Hematopoietic multipotent progenitor cell (in vitro differentiated cells): ENCODE data around the gene SYT11. TPM values are rescaled to one million over a fixed set of nuclear protein-coding genes. Genes with fewer than 3 reads are reported as not detected.

ENCODE experiments used
- DNase-seq, 3 donors: peaks; one replicate each; pipeline ENCODE4 v3.0.0-alpha.2; 2011 to 2015; ENCODE audit warnings: low read depth in 2 of 3, low spot score in 2 of 3
- total RNA-seq: library from RNA; depleted of rRNA; stranded (reverse); fragments of >200 nt; gene quantifications from one replicate; pipeline ENCODE4 v1.2.3, GENCODE V29; 2012

SYT11 gene
- total RNA-seq, 1 donor = 27.2 TPM

GRCh38 chr1:155859881-155860871 lies 809 bp downstream of the SYT11 start:
- DNase-seq = peak; percentile 22 to 92 (median 84)

GRCh38 chr1:155860970-155861510 lies 1.7 kb downstream of the SYT11 start:
- DNase-seq = no peak

- no peak for DNase-seq
Measured at GRCh38 chr1:155861896-155862295, 2.5 kb downstream of the SYT11 start.

- no peak for DNase-seq
Measured at GRCh38 chr1:155864393-155864792, 5.0 kb downstream of the SYT11 start.

GRCh38 chr1:155867766-155868165 lies 8.4 kb downstream of the SYT11 start:
- DNase-seq = no peak

- DNase-seq = no peak
Measured at GRCh38 chr1:155871390-155871789, 12.0 kb downstream of the SYT11 start.

GRCh38 chr1:155872527-155872926 lies 13.2 kb downstream of the SYT11 start:
- no peak for DNase-seq

GRCh38 chr1:155873860-155874259 lies 14.5 kb downstream of the SYT11 start:
- DNase-seq = no peak

GRCh38 chr1:155877945-155878344 lies 18.6 kb downstream of the SYT11 start:
- no peak for DNase-seq

GRCh38 chr1:155880251-155880650 lies 20.9 kb downstream of the SYT11 start:
- DNase-seq = no peak

- DNase-seq = no peak
Measured at GRCh38 chr1:155880950-155881349, 21.6 kb downstream of the SYT11 start.

GRCh38 chr1:155882235-155882634 lies 22.9 kb downstream of the SYT11 start:
- no peak for DNase-seq

- no peak for DNase-seq
Measured at GRCh38 chr1:155882766-155883165, 23.4 kb downstream of the SYT11 start.

- no peak for DNase-seq
Measured at GRCh38 chr1:155884031-155884960, 24.9 kb downstream of the SYT11 start.

GRCh38 chr1:155884982-155885381 lies 25.6 kb downstream of the SYT11 start:
- no peak for DNase-seq

GRCh38 chr1:155888481-155888880 lies 29.1 kb downstream of the SYT11 start:
- DNase-seq = no peak

- DNase-seq = no peak
Measured at GRCh38 chr1:155889566-155889965, 30.2 kb downstream of the SYT11 start.

GRCh38 chr1:155890251-155890650 lies 30.9 kb downstream of the SYT11 start:
- no peak for DNase-seq

- no peak for DNase-seq
Measured at GRCh38 chr1:155892796-155893195, 33.4 kb downstream of the SYT11 start.

GRCh38 chr1:155893389-155894142 lies 34.2 kb downstream of the SYT11 start:
- peak in 2 of 3 donors; percentile 55 to 75 for DNase-seq
